Vagina (tissue), 2 donors: ENCODE data around the gene CDKN2AIP.

Experiments
- POLR2A ChIP-seq, 2 donors: fragments of 450-650 bp; IDR thresholded peaks; one replicate each; pipeline ENCODE4 v1.6.1; 2017; ENCODE audit warnings: antibody characterized with exemption in 2 of 2, mild to moderate bottlenecking in 2 of 2, moderate library complexity in 2 of 2
- POLR2AphosphoS5 ChIP-seq, 2 donors: sonication (generic); formaldehyde crosslinking; IDR thresholded peaks; one replicate each; pipeline ENCODE4 v1.9.0; 2017; ENCODE audit warnings: antibody characterized with exemption in 2 of 2, mild to moderate bottlenecking in 2 of 2, low read depth in 1 of 2; ENCODE audit not compliant: insufficient read depth in 1 of 2
- TF ChIP-seq, protein P1 (sequence below), 3 experiments: fragments of 450-650 bp in 2 of 3; fragments of 200-600 bp in 1 of 3; sonication (generic) in 1 of 3; IDR thresholded peaks; one replicate each; pipeline ENCODE4 v1.5.1; 2017 to 2019; ENCODE audit warnings: antibody characterized with exemption in 3 of 3, mild to moderate bottlenecking in 2 of 3, moderate library complexity in 2 of 3

GRCh38 chr4:183447646-183448045 lies 3.2 kb downstream of the CDKN2AIP start:
- TF ChIP-seq, protein P1, sequence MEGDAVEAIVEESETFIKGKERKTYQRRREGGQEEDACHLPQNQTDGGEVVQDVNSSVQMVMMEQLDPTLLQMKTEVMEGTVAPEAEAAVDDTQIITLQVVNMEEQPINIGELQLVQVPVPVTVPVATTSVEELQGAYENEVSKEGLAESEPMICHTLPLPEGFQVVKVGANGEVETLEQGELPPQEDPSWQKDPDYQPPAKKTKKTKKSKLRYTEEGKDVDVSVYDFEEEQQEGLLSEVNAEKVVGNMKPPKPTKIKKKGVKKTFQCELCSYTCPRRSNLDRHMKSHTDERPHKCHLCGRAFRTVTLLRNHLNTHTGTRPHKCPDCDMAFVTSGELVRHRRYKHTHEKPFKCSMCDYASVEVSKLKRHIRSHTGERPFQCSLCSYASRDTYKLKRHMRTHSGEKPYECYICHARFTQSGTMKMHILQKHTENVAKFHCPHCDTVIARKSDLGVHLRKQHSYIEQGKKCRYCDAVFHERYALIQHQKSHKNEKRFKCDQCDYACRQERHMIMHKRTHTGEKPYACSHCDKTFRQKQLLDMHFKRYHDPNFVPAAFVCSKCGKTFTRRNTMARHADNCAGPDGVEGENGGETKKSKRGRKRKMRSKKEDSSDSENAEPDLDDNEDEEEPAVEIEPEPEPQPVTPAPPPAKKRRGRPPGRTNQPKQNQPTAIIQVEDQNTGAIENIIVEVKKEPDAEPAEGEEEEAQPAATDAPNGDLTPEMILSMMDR (IDR thresholded peaks at IDR 0.05) = no peak
- TF ChIP-seq POLR2AphosphoS5 (IDR thresholded peaks at IDR 0.05; ENCODE audit: insufficient read depth in 1 of 2, low read depth in 1 of 2) = no peak
- no peak for TF ChIP-seq POLR2A (IDR thresholded peaks at IDR 0.05)
